Measurements from ENCODE around the gene DSCAM.
"Not testable (repeated sequence)": the region's sequence is repeated elsewhere in the genome, so short reads cannot be mapped to it uniquely, and the experiment has no call there.

DSCAM gene

GRCh38 chr21:40276001-40276400 lies 571.0 kb downstream of the DSCAM start:
- DNase-seq, result no peak

- DNase-seq, result no peak
Measured at GRCh38 chr21:40272037-40272436, 574.9 kb downstream of the DSCAM start.

GRCh38 chr21:40271164-40271563 lies 575.8 kb downstream of the DSCAM start:
- DNase-seq, result no peak

- DNase-seq, result peak; percentile 65
Measured at GRCh38 chr21:40270047-40270446, 576.9 kb downstream of the DSCAM start.

- no peak for DNase-seq
Measured at GRCh38 chr21:40269239-40269638, 577.7 kb downstream of the DSCAM start.

- DNase-seq, result not testable (repeated sequence)
Measured at GRCh38 chr21:40258456-40258855, 588.5 kb downstream of the DSCAM start.

- no peak for DNase-seq
Measured at GRCh38 chr21:40257342-40257741, 589.6 kb downstream of the DSCAM start.

GRCh38 chr21:40255518-40256444 lies 591.2 kb downstream of the DSCAM start:
- no peak for DNase-seq

- DNase-seq, result no peak
Measured at GRCh38 chr21:40254540-40255465, 592.2 kb downstream of the DSCAM start.

- no peak for DNase-seq
Measured at GRCh38 chr21:40253112-40253511, 593.8 kb downstream of the DSCAM start.

- DNase-seq, result no peak
Measured at GRCh38 chr21:40250514-40251294, 596.3 kb downstream of the DSCAM start.

- no peak for DNase-seq
Measured at GRCh38 chr21:40244981-40245380, 602.0 kb downstream of the DSCAM start.

- DNase-seq, result no peak
Measured at GRCh38 chr21:40243685-40244084, 603.3 kb downstream of the DSCAM start.

- DNase-seq, result no peak
Measured at GRCh38 chr21:40242586-40243265, 604.2 kb downstream of the DSCAM start.

- DNase-seq, result no peak
Measured at GRCh38 chr21:40235528-40235927, 611.4 kb downstream of the DSCAM start.

- no peak for DNase-seq
Measured at GRCh38 chr21:40231979-40232378, 615.0 kb downstream of the DSCAM start.

- DNase-seq, result no peak
Measured at GRCh38 chr21:40227096-40227495, 619.9 kb downstream of the DSCAM start.

GRCh38 chr21:40215941-40216340 lies 631.0 kb downstream of the DSCAM start:
- DNase-seq, result no peak

GRCh38 chr21:40210251-40210650 lies 636.7 kb downstream of the DSCAM start:
- no peak for DNase-seq

- DNase-seq, result no peak
Measured at GRCh38 chr21:40208948-40209345, 638.0 kb downstream of the DSCAM start.

- no peak for DNase-seq
Measured at GRCh38 chr21:40208206-40208947, 638.6 kb downstream of the DSCAM start.

Data from right forelimb (tissue), 1 donor.